Activated CD4-positive, alpha-beta T cell treated with anti-CD3 and anti-CD28 coated beads, Interleukin-2, amount 50 U/mL, for 16 hours (primary cell): ENCODE data around the gene RAB30.
"Not testable (repeated sequence)": the region's sequence is repeated elsewhere in the genome, so short reads cannot be mapped to it uniquely, and the experiment has no call there.

ENCODE experiments used
- DNase-seq: peaks from one replicate; pipeline ENCODE4 v3.0.0-alpha.2; 2020

The RAB30 gene

DNA sequence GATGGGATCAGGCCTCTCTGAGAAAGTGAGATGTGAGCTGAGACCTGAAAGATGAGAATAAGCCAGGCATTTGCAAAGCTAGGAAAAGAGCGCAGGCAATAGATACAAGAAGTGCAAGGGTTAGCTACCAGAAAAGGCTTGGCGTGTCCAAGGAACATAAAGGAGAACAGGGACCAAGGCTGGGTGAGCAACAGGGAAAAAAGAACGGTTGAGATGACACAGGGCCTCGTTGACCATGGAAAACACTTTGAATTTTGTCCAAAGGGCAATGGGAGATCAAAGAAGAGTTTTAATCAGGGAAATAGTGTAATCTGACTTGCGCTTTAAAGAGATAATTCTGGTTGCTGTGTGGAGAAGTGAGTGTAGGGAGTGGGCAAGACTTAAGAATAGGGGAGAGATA is 35.0 kb downstream of the RAB30 start:
- DNase-seq = no peak

DNA sequence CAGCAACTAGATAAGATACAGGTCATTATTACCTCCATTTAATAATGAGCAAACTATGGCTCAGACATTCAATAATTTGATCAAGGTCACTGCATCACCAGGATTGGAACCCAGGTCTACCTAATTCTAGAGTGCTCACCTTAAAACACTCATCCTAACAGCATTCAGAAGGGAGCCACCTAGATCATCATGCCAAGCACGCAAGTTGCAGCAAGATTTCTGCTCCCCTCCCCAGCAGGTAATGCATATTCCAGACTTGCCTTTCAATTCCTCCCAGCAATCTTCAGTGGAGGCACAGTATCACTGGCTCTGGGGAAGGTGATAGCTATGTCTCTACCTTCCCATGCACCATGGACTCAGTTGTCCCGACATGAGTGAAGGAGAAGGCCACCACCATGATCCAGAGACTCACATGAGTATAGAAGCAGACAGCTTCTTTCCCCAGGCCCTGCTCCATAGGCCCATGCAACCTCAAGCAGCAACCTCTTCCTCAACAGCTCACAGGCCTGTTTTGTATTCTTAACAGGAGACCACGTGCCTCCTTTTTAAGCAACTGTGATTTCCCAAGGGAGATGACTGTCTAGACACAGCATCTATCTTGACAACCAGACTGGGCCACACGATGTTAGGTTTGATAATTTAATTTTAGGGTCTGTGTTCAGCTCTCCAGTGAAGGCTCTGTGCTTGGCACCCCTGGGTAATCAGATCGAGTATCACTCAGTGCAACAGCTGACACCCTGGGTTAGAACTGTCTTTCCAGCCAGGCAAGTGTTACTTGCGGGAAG is 36.4 kb downstream of the RAB30 start:
- DNase-seq = no peak

DNA sequence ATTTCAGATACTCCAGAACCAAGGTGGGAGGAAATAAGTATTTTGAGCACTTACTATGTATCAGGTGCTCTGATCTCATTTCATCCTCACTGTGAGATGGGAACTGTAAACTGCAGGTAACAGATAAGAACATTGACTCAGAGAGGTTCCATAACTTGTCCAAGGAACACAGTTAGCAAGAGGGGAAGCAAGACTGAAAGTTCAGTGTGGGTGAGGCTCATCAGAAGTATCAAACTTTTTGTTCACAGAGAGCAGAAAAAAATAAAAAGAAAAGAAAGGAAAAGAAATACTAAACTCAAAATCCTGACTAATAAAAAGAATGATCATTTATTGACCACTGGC is 37.1 kb downstream of the RAB30 start:
- no peak for DNase-seq

DNA sequence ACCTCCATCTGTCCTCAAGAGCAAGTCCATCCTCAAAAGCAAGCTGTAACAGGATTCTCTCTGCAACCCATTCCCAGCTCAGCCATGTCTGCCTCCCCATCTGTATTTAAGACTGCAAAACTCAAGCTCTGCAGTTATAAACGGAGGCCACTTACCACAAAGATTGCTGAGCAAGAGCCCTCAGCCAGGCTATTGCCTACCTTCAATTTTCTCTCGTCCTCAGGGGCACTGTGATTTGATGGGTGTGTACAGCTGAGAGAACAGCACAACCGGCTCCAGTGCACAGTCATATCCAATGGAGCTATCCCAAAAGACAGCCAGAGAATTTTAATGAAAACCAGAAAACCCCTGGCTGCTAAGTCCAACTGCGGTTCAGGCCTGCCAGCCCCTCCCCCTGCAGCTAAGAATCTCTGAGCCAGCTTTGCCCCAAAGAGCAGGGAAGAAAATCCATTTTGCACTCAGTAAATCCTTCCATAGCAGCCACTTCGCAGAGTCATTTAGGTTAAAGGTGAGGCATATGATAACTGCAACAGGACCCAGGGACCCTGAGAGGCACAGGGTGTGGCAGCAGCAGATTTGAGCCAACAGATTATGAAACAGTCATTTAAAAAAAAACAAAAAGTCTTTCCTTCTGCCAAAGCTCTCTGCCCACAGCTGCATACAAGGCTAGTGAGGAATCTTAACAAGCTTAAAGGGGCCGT is 37.6 kb downstream of the RAB30 start:
- peak; percentile 15 for DNase-seq

DNA sequence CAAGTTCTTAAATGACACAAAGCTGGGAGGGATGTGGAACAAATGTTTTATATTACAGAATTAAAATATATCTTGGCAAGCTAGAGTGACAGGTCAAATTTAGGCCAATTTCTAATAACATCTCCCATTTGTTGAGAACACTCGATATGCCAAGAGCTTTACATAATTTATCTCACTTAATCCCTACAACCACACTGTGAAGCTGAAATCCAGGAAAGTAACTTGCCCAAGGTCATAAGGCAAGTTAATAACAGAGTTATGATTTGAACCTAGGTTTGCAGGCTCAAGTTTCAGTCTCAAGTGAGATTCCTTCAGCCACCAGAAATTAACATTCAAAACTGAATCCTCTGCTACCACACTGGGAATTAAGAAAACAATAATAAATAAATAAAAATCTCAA is 38.3 kb downstream of the RAB30 start:
- DNase-seq = no peak

DNA sequence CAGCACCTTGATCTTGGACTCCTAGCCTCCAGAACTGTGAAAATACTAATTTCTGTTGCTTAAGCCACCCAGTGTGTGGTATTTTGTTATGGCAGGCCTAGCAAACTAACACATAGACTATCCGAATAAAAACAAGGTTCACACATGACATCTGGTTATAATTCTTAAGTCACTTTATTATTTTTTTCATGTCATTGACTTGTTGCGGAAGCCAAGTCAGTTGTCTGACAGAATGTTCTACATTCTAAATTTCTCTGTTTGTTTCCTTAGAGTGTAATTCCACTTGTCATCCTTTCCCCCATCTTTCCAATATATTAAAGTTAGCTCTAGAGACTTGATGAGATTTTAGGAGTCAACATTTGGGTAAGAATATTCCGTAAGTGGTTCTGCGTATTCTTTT is 40.6 kb downstream of the RAB30 start:
- DNase-seq = no peak

DNA sequence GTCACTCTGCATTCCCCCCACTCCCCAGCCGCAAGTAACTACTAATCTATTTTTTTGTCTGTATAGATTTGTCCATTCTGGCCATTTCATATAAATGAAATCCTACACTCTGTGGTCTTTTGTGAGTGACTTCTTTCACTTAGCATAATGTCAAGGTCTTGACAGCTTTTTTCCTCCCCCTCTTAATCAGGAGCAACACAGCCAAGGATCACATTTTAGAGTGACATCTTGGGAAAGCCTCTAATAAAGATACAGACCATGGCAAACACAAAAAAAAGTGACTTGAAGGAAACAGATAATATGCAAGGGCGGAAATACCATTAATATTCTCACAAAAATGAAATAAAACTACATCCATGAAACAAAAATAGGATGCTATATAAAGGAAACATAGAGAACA is 43.9 kb downstream of the RAB30 start:
- DNase-seq = no peak

DNA sequence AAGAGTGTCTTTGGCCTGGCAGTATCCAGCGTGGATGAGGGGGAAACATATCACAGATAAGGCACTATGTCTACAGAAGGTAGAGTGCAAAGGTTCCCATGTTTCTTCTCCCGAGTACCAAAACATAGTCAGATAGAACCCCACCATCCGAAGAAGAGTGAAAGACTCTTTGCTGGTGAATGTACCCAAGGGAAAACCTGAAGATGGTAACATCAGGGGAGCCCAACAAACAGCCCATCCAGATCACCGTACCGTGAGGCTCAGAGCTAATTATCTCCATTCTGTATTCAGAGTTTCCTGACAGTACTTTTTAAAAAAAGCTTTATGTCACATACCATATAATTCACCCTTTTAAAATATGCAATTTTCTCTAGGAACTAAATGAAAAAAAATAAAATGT is 44.4 kb downstream of the RAB30 start:
- no peak for DNase-seq

DNA sequence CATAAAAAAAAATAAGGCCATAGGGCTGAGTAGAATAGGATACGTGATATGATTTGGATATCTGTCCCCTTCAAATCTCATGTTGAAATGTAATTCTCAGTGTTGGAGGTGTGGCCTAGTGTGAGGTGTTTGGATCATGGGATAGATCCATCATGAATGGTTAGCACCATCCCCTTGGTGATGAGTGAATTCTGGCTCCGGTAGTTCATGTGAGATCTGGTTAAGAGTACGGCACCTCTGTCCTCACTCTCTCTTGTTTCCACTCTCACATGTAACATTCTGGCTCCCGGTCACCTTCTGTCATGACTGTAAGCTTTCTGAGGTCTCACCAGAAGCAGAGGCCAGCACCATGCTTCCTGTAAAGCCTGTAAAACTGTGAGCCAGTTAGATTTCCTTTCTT is 45.5 kb downstream of the RAB30 start:
- no peak for DNase-seq

DNA sequence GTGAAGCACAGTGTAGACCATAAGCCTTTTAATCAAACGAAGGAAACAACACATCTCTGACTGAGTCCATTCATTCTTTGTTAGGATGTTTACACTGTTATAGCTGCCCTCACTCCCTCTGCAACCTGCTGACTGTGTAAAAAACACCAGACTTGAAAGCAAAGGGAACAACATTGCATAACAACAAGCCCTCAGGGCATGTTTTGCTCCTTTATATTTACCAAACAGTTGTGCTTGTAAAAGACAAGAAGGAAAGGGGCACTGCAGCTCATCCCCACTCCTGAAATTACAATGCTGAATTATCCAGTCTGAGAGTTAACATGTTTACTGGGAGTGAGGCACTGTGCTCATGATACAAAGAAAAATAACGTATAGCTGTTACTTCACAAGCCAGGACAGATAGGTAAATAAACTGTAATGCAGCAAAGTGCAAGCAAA is 46.4 kb downstream of the RAB30 start:
- DNase-seq = no peak

DNA sequence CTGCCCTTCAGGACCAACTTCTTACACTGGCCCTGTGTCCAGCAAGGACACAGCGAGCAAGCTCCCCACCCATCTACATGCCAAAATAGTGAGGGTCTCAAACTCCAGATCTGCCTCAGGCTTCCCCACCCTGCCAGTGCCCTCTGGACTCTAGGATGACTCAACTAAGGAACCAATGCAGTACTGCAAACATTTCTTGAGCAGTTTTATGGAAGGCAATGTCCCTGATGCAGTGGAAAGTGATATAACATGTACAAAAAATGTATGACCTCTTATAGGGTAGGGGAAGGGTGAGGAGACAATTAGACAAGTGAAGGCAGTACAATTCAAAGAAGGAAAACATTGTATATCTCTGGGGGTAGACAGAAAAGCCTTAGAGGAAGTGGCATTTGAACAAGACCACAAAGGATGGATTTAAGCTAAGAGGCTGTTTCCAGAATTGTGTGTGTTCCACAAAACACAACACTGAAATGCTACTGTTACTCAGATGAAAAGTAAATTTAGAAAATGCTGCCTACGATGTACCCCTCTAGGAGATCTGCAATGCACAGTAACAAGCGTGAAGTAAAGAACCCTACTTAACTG is 47.3 kb downstream of the RAB30 start:
- DNase-seq = peak; percentile 10

DNA sequence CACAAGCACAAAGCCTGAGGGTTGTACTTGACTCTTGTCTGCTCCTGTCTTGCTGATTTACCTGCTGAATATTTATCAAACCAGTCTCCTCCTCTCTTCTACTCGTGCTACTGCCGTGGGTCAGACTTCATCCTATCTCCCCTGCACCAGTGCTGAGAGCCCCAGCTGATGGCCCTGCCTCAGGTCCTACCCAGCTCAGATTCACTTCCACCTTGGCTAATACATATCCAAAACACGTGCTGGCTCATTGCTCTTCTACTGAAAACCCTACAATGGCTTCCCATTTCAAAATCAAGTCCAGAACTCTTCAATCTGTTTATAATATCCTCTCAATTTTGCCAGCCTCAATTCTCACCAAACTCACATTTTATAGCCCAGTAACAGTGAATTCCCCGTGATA is 48.3 kb downstream of the RAB30 start:
- no peak for DNase-seq

DNA sequence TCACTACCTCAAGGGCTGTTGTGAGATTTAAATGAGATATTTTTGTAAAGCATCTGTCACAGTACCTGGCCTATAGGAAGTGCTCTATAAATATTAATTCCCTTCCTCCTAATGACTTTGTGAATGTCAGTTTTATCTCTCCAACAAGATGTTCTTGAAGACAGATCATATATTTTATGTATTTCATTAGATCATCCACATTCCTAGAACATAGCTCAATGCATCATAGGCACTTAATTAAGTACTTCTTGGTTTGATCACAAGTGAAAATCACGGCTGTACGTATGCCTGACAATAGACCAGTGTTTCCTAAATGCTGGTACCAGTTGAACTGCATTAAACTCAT is 49.9 kb downstream of the RAB30 start:
- DNase-seq = no peak

DNA sequence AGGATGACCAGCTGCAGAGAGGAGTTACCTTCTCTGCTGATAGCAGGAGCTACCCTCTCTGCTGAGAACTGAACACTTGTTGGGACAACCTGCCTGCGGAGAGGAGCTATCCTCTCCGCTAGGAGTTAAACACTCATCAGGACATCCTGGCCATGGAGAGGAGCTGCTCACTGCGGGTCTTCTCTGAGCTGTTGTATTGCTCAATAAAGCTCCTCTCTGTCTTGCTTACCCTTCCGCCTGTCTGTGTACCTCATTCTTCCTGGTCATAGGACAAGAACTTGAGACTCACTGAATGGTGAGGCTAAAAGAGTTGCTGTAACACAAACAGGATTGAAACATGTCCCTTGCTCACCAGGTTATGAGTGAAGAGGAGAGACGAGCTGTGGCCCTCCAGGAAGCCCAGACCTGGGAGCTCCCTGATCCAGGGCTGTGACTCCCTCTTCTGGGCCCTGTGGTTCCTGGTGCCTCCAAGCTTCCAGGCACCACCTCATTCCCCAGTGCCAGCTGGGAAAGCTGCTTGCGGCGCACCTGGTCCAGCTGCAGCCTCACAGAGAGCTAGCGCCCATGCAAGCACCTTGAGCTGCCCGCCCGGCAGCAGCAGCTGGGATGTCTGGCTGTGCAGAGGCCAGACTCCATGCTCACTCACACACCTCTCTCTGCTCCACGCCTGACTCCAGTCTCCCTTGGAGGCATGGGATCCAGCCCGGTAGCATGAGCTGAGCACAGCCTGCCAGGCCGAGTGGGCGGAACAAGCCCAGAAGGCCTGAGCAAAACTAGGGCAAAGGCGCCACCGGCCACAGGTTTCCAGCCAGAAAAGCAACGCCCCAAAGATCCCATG is 50.5 kb downstream of the RAB30 start:
- no peak for DNase-seq

DNA sequence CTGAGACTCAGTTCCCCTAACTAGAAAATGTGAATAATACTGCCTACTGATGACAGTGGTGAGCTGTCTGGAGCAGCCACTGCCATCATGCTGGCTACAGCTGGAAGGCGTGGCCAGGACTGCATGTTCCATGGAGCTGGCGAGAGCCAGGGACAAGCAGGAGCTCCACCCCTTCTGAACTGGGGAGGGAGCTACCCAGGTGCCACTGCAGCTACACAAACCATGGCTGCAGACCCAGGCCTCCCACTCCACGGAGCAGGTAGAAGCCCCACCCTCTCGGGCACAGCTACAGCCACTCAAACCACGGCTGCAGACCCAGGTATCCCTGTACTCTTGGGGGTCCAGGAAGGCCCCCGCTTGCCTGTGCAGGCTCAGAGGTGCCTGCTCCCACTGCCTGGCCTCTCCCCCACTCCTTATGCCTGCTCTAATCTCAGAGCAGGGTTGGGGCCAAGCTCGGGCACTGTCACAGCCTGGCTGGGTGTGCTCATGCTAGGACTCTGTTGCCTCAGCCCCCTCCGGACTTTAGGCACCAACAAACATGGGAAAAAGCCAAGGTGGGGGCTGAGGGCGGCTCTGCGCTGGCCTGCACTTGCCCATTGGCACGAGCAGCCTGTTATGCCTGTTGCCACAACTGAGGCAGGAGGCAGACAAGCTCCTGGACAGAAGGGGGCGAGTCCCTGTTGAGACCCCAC is 51.7 kb downstream of the RAB30 start:
- no peak for DNase-seq

DNA sequence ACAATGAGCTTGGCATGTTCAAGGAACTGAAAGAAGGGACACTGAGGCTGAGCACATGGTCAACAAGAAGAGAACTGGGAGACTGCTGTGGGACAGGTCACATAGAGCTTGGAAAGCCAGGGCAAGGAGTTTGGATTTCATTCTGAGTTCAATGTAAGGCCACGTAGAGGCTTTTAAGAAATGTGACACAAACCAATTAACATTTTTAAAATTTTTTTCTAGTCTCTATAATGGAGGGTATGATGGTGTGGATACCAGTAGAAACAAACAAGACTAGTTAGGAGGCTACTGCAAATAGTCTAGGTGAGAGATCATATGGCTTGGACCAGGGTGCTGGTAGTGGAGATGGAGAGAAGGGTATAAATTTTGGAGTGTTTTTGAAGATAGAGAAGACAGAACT is 56.7 kb downstream of the RAB30 start:
- no peak for DNase-seq

DNA sequence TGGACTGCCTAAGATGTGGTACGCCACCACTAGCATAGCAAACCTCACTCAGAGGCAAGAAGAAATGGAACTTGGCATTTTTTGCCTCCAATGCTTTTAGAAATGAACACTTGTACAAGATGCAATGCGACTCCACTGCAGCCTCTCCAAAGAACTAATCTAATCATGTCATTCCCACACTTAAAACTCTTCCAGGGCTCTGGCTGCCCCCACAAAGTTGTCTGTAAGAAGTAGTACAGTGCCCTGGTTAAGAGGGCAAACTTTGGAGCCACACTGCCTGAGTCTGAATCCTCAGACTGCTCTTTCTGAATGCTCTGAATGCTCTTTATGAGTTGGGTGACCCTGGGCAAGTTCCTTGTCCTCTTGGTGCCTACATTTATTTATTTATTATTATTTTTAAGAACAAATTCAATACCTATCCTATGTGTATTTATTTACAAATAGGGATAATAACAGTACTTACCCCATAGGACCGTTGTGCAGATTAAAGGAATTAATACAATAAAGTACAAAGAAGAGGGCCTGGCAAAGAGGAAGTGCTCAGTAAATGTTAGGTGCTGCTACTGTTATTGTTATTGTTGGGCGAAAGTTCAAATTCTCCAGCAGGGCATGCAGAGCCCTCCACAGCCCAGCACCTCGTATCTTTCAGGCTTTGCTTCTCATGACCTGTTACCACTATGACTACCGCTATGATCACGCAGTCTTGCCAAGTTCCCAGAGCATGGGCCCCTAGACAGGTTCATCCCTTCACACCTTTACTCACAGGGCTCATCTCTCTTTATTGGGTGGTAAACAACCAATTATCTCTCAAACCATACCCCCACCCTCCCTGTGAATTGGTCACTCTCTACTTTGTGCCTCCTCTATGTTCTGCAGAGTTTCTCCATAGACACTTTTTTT is 59.3 kb downstream of the RAB30 start:
- no peak for DNase-seq

DNA sequence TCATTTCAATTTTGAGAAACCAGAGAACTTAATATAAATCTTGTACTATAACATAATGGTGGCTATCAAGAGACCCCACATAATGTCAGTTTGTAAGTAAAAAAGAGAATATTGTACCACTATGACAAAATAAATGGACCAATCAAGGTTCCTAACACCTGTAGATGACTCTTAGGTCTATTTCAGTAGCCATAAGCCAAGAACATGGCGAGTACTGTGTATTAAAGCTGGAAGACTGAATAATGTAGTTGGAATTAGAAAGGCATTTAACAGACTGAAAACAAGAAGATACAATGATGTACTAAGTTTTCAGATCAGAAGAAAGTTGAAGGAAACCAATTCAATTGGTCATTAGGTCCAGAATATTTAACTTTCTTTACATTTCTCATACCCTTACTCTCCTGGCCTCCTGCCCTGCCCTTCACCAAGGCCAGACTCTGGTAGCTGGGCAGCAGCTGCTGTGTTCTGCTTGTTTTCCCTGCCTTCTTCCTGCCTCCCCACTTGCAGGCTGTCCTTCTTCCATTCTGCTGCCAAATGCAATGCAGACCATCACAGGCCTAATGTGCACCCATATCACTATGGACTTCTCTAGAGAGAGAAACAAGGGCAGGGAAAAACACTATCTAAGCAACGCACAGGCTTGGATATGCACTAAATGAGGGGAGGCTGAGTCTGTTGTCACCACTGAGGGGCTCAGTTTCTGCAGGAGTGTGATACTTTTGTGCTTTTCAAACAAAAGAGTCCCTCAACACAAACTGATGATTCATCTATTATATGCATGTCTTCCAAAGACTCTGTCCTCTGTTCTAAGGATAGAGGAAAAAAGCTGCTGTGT is 60.1 kb downstream of the RAB30 start:
- no peak for DNase-seq

DNA sequence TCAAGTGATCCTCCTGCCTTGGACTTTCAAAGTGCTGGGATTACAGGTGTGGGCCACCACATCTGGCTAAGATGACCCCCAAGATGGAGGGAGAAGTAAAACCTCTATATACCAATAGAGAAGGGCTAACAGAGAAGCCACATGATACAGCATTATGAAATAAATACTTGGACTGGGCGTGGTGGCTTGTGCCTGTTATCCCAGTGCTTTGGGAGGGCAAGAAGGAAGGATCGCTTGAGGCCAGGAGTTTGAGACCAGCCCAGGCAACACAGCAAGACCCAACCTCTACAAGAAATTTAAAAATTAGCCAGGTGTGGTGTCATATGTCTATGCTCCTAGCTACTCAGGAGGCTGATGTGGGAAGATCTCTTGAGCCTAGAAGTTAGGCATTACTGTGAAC is 61.7 kb downstream of the RAB30 start:
- DNase-seq = no peak

DNA sequence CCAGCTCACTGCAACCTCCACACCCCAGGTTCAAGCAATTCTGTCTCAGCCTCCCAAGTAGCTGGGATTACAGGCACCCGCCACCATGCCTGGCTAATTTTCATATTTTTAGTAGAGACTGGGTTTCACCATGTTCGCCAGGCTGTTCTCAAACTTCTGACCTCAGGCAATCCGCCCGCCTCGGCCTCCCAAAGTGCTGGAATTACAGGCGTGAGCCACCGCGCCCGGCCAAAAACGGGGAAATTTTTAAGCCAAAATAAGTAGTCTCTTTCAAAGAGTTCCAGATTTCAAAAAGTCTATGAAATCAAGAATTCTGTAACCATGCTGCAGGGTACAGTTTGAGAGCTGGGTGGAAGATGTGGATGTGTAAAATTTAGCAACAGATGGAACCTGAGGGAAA is 62.6 kb downstream of the RAB30 start:
- not testable (repeated sequence) for DNase-seq

DNA sequence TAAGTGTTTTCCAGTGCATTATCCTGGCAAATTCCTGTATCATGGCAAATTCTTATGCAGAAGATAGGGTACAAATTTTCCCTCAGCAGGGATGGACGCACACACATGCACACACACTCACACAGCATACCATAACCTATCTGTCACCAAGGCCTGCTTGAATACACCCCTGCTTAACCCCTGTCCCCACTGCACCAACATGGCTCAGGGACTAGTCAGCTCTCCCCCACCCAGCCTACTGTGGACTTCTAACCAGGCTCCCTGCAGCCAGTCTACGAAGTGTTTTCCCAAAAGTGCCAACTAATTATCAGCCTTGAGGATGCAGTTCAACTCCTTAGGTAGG is 63.1 kb downstream of the RAB30 start:
- DNase-seq = no peak
